Measurements from ENCODE around the gene VENTX.

GRCh38 chr10:133200621-133201031, 37.0 kb upstream of the VENTX start:
- TF ChIP-seq, protein P1, sequence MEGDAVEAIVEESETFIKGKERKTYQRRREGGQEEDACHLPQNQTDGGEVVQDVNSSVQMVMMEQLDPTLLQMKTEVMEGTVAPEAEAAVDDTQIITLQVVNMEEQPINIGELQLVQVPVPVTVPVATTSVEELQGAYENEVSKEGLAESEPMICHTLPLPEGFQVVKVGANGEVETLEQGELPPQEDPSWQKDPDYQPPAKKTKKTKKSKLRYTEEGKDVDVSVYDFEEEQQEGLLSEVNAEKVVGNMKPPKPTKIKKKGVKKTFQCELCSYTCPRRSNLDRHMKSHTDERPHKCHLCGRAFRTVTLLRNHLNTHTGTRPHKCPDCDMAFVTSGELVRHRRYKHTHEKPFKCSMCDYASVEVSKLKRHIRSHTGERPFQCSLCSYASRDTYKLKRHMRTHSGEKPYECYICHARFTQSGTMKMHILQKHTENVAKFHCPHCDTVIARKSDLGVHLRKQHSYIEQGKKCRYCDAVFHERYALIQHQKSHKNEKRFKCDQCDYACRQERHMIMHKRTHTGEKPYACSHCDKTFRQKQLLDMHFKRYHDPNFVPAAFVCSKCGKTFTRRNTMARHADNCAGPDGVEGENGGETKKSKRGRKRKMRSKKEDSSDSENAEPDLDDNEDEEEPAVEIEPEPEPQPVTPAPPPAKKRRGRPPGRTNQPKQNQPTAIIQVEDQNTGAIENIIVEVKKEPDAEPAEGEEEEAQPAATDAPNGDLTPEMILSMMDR (IDR thresholded peaks at IDR 0.05): no peak
- no peak for TF ChIP-seq POLR2A (IDR thresholded peaks at IDR 0.05)
